Stomach (tissue), 4 donors: Measurements from ENCODE around the gene SPATA19.

ENCODE experiments used
- POLR2A ChIP-seq, 4 donors: fragments of 450-650 bp; IDR thresholded peaks; one replicate each; pipeline ENCODE4 v1.6.1; 2016; ENCODE audit warnings: antibody characterized with exemption in 4 of 4, control low read depth in 2 of 4, mild to moderate bottlenecking in 1 of 4, moderate library complexity in 1 of 4
- TF ChIP-seq, protein P1 (sequence below), 7 experiments: fragments of 450-650 bp in 4 of 7; fragments of 200-600 bp in 3 of 7; sonication (generic) in 3 of 7; IDR thresholded peaks; one replicate each; pipeline ENCODE4 v1.5.1; 2016 to 2019; ENCODE audit warnings: antibody characterized with exemption in 7 of 7, control low read depth in 2 of 7, mild to moderate bottlenecking in 1 of 7

- TF ChIP-seq POLR2A (IDR thresholded peaks at IDR 0.05), result no peak
- TF ChIP-seq, protein P1, sequence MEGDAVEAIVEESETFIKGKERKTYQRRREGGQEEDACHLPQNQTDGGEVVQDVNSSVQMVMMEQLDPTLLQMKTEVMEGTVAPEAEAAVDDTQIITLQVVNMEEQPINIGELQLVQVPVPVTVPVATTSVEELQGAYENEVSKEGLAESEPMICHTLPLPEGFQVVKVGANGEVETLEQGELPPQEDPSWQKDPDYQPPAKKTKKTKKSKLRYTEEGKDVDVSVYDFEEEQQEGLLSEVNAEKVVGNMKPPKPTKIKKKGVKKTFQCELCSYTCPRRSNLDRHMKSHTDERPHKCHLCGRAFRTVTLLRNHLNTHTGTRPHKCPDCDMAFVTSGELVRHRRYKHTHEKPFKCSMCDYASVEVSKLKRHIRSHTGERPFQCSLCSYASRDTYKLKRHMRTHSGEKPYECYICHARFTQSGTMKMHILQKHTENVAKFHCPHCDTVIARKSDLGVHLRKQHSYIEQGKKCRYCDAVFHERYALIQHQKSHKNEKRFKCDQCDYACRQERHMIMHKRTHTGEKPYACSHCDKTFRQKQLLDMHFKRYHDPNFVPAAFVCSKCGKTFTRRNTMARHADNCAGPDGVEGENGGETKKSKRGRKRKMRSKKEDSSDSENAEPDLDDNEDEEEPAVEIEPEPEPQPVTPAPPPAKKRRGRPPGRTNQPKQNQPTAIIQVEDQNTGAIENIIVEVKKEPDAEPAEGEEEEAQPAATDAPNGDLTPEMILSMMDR (IDR thresholded peaks at IDR 0.05), result no peak
These were observed 22.1 kb downstream of the SPATA19 start for GRCh38 chr11:133823211-133823610.
